GM18519 (cell line): ENCODE results near the gene ADAMTS17.

ENCODE experiments used
- ATAC-seq: cut with Tn5 transposase; IDR thresholded peaks from one replicate; pipeline ENCODE4 v1.9.1; 2021; ENCODE audit warnings: mild to moderate bottlenecking, moderate library complexity; ENCODE audit not compliant: unreplicated experiment, low FRiP score

The ADAMTS17 gene

GRCh38 chr15:100311833-100312476, 29.8 kb downstream of the ADAMTS17 start:
- no peak for ATAC-seq

GRCh38 chr15:100311154-100311625, 30.6 kb downstream of the ADAMTS17 start:
- no peak for ATAC-seq

DNA sequence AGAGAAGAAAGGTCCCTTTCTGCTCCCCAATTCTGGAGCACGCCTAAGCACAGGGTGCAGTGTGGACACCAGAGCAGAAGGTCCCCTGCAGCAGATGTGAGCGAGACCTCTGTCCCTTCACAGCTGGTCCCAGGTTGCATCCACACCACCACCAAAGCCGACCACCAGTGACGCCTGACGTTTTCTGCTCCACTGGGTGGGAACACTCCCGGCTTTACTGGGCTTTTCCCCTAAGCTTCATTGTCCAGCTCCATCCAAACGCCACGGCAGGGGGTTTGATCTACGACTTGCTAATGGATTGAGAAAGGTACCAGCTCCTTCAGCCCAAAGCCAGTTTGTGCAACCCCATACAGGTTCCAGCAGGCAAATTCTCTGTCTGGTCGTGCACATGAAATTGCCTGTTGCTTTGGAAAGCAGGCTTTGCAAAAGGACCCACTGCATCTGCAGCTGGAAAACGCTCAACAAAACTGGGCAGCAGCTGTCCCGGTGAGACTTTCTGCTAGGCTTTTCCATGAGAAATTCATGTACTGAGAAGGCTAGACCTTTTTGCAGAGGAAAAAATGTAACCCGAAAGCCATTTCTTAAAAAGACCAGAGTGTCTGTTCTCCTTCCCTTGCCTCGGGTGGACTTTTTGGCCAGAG, 31.1 kb downstream of the ADAMTS17 start:
- ATAC-seq = no peak

DNA sequence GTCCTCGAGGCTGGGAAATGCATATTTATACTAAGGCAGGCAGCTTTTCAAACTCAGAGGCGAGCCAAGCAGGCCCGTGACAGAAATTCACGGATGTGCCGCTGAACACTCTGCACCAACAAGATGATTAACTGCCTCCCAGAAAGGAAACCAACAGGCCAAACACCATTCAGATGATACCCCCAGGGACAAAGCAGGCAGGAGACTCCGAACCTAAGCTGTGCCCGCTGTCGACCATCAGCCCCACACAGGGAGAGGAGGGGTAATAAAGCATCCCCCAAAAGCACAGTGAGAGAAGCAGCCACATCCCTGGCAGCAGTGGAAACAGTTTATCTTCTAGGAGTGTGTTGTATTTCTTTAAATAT, 31.8 kb downstream of the ADAMTS17 start:
- ATAC-seq = no peak

DNA sequence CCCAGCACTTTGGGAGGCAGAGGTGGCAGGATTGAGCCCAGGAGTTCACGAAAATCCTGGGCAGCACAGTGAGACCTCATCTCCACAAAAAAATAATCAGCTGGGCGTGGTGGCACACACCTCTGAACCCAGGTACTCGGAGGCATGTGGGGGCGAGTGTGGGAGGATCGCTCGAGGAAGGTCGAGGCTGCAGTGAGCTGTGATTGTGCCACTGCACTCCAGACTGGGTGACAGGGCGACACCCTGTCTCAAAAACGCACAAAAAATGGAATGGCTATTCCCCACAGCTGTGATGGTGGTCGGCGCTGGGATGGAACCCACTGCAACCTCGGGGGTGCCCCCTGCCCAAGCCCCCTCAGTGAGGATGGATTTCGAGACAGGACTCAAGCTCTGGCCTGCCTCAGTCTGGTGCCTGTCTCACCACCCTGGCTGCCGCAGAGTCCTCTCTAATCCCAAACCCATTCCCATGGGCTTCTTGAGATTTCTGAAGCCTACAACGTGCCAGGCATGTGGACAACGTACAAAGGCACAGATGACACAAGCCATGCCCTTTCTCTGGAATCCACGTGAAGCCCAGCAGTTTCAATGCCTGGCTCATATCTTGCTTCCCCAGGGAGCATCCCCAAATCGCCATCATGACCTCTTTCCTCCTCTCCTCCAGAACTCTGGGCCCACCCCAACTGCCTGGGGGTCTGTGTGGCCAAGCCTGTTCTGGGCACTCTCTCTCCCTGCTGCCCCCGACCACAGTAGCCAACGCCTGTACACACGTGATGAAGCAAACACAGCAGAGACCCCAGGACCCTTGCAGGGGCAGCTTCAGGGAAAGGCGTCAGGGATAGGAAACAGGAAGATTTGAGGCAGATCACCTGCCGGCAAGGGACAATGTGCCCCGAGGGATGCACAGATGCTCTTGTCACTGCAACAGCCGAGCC, 32.4 kb downstream of the ADAMTS17 start:
- ATAC-seq = no peak

- ATAC-seq = no peak
Observed at GRCh38 chr15:100308608-100309007, 33.2 kb downstream of the ADAMTS17 start.

DNA sequence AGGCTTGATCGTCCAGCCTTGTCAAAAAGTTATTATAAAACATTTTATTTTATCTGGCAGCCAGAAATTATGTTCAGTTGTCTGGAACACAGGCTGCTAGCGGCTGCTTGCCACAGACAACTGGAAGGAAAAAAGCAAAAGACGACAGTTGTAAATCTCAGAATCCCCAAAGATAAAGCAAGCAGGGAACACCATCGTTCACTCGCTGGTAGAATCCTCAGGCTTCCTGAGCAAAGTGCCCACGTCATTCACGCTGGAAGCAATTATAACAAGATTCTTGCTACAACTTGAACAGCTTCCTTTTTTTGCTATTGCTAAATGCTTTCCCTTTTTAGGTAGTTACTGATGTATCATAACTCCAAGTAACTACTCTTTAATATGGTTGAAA, 33.6 kb downstream of the ADAMTS17 start:
- no peak for ATAC-seq

DNA sequence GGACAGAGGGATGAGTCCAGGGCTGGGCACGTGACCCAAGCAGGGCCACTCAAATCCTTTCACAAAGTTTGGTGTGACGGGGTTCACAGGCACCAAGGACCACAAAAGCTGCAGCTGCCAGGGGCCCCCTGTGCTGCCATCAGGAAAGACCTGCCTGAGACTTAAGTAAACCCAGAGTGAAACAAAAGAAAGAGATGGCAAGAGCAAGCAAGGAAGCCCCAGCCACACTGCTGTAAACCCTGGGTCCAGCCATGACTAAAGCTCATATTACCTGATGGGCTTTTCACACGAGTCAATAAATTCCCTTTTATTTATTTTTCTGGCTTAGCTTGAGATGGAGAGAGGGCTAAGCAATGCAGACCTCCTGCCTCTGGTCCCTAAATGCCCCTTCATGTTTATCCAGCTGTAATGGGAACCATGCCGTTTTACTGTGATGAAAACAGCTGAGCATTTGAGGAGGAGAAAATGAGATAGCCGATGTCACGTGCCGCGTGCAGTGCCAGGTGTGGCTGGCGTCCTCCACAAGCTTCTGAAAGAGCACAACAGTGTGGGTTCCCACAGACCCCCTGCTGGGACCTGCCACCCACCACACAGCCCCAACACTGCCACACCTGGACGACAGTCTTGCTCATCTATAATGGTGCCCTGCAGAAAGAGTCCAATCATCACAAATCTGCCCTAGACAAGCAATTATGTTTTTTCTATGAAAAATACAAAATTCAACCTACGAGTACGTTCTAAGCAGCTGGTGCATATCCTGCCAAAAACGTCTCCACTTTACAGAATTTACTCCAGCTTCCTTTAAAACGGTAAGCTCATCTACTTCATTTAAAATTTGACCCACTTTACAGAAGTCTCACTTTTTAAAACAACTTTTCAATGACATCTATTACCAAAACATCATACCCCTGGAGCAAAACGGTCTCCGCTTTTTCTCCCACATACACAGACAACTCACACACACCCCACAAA, 34.2 kb downstream of the ADAMTS17 start:
- ATAC-seq = no peak

GRCh38 chr15:100306098-100306497, 35.7 kb downstream of the ADAMTS17 start:
- no peak for ATAC-seq

DNA sequence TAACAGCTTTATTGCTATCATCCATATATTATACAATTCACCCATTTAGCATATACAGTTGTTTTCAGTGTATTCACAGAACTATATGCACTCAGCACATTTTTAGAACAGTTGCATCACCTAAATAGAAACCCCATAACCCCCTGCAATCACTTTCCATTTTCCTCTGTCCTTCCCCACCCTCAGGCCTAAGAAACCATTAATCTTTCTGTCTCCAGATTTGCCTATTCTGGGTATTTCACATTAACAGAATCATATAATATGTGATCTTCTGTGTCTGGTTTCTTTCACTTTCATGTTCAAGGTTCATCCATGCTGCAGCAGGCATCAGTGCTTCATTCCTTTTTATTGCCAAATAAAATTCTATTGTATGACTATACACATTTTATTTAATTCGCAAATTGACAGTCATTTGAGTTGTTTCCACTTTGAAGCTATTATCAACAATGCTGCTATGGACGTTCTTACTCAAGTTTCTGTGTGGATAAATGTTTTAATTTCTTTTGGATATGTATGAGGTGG, 39.8 kb downstream of the ADAMTS17 start:
- no peak for ATAC-seq

- no peak for ATAC-seq
Observed at GRCh38 chr15:100298257-100298656, 43.5 kb downstream of the ADAMTS17 start.

DNA sequence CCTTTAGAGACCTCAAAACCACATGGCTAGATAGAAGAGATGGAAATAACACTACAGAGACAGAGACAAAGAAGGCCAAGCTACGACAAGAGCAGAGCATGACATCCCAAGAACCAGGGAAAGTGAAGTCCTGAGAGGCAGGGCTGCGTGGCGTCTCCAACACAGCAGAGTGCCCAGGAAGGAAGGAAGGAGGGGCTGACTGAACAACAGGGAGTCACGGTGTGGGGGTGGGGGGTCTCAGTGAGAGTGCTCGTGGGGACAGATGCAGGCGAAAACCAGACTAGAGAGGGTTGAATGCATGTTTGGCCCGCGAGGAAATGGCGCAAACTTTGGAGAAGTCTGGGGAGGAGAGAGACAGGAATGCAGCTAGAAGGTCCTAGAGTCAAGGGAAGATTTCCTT, 44.0 kb downstream of the ADAMTS17 start:
- no peak for ATAC-seq

DNA sequence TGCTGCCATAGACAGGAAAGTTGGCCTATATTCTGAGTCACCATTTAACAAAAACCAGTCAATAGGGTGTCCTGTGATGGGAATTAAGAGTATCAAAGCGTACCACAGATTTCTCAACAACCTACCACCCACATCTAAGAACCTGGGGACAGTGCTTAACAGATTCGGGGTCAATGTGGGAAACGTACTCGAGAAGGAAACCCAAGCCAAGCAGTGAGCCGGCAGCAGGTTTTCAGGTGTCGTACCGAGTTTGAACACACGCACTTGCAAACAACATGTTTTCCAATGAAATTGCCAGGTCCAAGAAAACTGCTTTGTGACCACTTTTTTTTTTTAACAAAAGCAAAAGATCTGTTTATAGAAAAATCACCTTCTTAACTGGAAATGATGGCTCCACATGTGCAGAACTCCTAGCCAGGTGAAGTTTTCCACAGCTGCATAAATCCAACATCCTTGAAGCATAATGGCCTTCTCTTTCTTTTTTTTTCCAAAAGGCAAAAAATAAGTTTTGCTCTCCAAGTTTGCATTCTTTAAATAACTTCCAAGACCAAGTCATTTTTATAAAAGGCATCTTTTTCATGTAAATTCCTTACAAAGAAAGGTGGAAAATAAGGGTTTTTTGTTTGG, 45.7 kb downstream of the ADAMTS17 start:
- ATAC-seq = no peak

- ATAC-seq = no peak
Observed at GRCh38 chr15:100292010-100292409, 49.8 kb downstream of the ADAMTS17 start.

DNA sequence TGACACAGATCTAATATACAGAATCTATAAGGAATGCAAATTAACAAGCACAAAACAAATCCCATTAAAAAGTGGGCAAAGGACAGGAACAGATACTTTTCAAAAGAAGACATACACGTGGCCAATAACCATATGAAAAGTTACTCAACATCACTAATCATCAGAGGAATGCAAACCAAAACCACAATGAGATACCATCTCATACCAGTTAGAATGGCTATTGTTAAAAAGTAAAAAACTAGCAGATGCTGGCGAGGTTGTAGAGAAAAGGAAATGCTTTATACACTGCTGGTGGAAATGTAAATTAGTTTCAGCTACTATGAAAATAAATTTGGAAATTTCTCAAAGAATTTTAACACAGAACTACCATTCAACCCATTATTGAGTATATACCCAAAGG, 50.7 kb downstream of the ADAMTS17 start:
- no peak for ATAC-seq

DNA sequence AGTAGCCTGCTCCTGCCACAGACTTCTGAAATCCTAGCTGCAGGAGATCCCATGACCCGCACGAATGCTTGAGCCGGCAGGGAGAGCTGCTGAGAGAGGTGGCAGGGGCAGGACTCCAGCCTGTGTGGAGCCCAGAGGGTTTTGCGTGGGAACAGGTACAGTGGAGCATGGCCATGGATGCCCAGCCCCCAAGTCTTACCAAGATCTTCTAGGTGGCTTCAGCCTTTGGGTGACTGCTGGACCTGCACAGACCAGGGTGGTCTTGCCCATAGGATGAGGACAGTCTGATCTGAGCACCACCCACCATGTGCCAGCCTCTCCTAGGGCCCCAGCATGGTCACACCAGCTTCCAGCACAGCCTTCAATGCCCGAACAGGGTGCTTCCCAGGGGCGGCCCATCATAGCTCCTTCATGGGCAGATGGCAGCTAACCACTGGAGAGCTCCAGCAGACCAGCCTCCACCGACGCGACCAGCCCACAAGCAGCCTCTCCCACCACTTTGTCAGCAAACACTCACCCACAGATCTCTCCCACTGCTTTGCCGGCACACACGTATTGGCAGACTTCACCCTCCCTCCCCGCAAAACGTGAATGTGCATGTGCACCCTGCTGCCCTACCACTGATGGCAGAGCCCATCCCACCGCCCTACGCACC, 56.0 kb downstream of the ADAMTS17 start:
- no peak for ATAC-seq

DNA sequence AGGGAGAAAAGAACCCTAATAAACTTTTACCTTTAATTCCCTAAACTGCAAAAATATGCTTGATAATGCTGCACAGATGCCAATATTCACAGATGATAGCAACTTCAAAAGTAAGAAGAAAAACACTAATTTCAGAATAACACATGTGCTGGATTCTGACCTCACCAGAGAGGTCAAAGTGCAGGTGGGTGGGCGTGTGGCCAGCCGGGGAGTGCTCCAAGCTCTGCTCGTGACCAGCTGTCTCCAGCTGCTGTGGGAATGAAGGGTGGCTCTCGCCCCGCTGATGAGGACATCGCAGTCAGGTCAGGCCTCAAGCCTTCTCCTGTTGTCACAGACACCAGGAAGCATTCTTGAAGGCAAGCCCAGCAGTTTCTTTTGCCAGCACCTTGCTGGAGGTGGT, 57.1 kb downstream of the ADAMTS17 start:
- no peak for ATAC-seq

DNA sequence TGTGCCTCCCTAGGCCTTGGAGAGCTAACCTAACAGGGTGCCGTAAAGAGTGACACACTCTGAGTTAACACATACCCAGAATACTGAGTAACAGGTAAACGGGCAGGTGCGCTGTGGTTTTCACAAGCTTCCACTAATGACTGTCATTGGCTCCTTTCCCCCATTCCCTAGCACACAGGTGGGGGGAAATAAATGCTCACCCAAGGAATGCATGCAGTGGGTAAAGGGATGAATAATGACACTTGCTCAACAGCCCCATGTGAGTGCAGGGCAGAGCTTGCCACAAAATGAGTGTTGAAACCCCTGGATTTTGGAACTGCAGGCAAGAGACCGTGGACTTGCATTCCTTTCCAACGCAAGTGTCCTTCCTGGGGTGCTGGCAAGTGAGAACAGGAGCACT, 57.6 kb downstream of the ADAMTS17 start:
- ATAC-seq = no peak
